Measurements from ENCODE around the gene SLC34A3. TPM values are rescaled to one million over a fixed set of nuclear protein-coding genes. Genes with fewer than 3 reads are reported as not detected.

SLC34A3 gene
- total RNA-seq, 1 donor from 2014 or later: not detected

- no peak for TF ChIP-seq CTCF (conservative IDR thresholded peaks at IDR 0.05; ENCODE audit: low read depth, low read length)
- DNase-seq (ENCODE audit: low read depth): no peak
- H3K4me3 ChIP-seq (ENCODE audit: low read depth, low read length): no peak overlapping the region
These were observed 44.3 kb upstream of the SLC34A3 start for GRCh38 chr9:137186385-137186784.

- TF ChIP-seq CTCF (conservative IDR thresholded peaks at IDR 0.05; ENCODE audit: low read depth, low read length): no peak
- peak overlapping the region; percentile 97 for H3K4me3 ChIP-seq (ENCODE audit: low read depth, low read length)
- no peak for DNase-seq (ENCODE audit: low read depth)
These were observed 43.3 kb upstream of the SLC34A3 start for GRCh38 chr9:137187386-137187785.

GRCh38 chr9:137188086-137188489 is 42.6 kb upstream of the SLC34A3 start:
- DNase-seq (ENCODE audit: low read depth): no peak
- peak overlapping the region; percentile 97 for H3K4me3 ChIP-seq (ENCODE audit: low read depth, low read length)

GRCh38 chr9:137188490-137189296 is 42.0 kb upstream of the SLC34A3 start, which contains the start of the genes ANAPC2 and SSNA1:
Gene ANAPC2 (minus strand): TSS chr9:137188560. CDS start chr9:137188532, 28 bp downstream.
Gene SSNA1 (plus strand): TSS chr9:137188676. CDS start chr9:137188727, 51 bp downstream.
- TF ChIP-seq CTCF (conservative IDR thresholded peaks at IDR 0.05; ENCODE audit: low read depth, low read length): peak; percentile 56
- H3K4me3 ChIP-seq (ENCODE audit: low read depth, low read length): peak within 1 kb of the TSS; percentile 97
- peak; percentile 54 for DNase-seq (ENCODE audit: low read depth)

More at GRCh38 chr9:137188086-137188489, 42.6 kb upstream of the SLC34A3 start:
- TF ChIP-seq CTCF (conservative IDR thresholded peaks at IDR 0.05; ENCODE audit: low read depth, low read length): no peak

- no peak for DNase-seq (ENCODE audit: low read depth)
- peak overlapping the region; percentile 97 for H3K4me3 ChIP-seq (ENCODE audit: low read depth, low read length)
- TF ChIP-seq CTCF (conservative IDR thresholded peaks at IDR 0.05; ENCODE audit: low read depth, low read length): no peak
These were observed 41.1 kb upstream of the SLC34A3 start for GRCh38 chr9:137189297-137190295.

- no peak for DNase-seq (ENCODE audit: low read depth)
- peak; percentile 12 for TF ChIP-seq CTCF (conservative IDR thresholded peaks at IDR 0.05; ENCODE audit: low read depth, low read length)
- H3K4me3 ChIP-seq (ENCODE audit: low read depth, low read length): no peak overlapping the region
These were observed 40.3 kb upstream of the SLC34A3 start for GRCh38 chr9:137190315-137190856.
